GM19035 (cell line): Measurements from ENCODE around the gene PRKCE.

Source experiments
- ATAC-seq: cut with Tn5 transposase; IDR thresholded peaks from one replicate; pipeline ENCODE4 v1.9.1; 2021; ENCODE audit not compliant: unreplicated experiment

The PRKCE gene

DNA sequence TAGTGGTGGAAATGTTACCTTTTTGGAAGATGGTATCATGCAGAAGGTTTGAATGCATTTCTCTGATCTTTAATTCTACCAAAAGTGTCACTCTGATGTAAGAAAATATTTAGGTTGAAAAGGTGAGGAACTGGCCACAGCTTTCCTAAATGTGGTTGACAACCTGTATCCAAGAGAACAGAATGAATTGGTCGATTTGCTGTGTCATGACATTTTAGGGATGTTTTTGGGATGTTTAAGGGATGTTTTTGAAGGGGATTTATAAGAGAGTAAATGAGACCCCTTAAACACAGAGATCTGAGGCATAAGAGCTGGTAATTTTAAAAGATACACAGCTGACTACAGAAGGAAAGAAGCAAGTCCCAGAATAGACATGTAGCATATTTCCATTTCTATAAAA, 375.0 kb downstream of the PRKCE start:
- no peak for ATAC-seq

DNA sequence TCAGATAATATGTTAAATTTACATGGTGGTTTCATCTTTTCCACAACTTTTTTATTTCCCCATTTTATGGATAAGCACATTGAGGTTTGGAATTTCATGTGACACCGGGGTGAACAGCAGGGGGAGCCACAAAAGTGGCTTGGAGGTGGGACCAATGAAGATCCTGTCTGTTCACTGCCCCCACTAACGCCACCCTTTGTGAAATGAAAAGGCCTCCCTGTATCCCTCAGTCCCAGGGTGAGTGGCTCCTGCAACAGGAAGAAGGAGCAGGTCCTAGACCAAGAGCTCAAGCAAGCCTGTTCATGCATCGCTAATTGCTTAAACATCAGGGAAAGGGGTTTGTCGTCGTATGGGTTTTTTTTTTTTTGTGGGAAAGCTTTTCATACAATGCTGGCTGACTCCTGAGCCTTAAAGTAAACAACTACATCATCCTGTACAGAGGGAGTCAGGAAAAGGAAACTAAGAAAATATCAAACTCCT, 377.9 kb downstream of the PRKCE start:
- ATAC-seq = no peak

DNA sequence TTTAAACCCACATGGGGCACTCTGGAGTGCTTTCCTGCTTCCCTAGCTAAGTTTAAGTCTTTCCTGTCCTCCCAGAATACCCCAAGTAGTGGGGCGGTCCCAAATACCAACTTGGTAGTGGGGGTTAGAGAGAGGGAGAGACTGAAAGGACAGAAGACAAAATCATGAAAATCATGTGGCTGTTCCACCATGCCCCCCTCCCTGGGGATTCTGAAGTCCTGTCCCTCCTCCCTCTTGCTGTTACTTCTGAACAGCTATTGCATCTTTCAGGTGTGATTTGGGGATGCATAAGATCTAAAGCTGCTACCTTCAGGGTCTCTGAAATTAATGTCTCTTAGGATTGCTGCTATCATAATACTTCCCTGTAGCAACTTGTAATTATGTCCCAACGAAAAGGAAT, 378.9 kb downstream of the PRKCE start:
- ATAC-seq = no peak

DNA sequence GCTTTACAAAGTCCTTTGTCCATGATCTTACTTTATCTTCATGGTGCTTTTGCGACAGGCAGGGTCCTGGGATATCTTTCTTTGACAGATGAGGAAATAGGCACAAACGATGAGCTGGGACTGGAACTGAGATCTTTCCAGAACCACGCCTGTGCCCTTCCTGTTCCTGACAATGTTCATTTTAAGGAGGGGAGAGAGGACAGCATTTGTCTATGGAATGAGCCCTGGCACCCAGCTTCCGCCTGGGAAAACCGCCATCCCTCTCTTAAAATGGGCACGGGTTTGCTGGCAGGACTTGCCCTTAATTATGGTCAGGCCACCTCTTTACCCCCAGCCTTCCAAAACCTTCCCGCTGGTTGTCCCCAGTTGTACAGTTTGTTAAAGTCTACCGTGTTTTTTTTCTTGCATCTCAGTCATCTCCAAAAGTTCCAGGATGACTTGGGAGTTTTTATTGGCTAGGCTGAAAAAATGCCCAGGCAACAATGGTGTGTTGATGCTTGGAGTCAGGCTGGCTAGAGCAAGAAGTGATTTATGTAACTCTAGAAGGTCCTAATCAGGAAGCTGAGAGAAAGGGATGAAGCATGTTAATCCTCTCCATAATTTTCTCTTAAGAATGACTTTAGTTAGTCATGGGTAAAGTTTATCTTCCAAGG, 380.8 kb downstream of the PRKCE start:
- ATAC-seq = no peak

- ATAC-seq = no peak
These were observed 381.5 kb downstream of the PRKCE start for GRCh38 chr2:46032996-46033395.

GRCh38 chr2:46034535-46034934, 383.1 kb downstream of the PRKCE start:
- no peak for ATAC-seq

DNA sequence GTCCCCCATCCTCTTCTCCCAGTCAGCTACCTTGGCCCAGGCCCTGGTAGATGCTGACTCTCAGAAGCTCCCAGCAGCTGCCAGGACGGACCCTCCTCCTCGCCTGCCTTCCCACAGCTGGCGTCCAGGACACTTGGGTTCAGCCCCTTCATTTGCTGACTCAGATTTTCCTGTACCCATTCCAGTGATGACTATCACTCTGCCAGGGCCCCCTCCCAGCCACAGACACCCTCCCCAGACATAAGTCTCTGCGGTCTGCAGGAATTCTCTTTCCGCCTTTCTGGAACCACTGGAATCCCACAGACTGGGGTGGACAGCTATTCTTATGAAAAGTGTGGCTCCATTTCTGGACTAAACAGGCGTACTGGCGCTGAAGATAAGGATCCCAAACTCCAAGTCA, 385.5 kb downstream of the PRKCE start:
- ATAC-seq = no peak

- no peak for ATAC-seq
These were observed 388.2 kb downstream of the PRKCE start for GRCh38 chr2:46039543-46040303.

DNA sequence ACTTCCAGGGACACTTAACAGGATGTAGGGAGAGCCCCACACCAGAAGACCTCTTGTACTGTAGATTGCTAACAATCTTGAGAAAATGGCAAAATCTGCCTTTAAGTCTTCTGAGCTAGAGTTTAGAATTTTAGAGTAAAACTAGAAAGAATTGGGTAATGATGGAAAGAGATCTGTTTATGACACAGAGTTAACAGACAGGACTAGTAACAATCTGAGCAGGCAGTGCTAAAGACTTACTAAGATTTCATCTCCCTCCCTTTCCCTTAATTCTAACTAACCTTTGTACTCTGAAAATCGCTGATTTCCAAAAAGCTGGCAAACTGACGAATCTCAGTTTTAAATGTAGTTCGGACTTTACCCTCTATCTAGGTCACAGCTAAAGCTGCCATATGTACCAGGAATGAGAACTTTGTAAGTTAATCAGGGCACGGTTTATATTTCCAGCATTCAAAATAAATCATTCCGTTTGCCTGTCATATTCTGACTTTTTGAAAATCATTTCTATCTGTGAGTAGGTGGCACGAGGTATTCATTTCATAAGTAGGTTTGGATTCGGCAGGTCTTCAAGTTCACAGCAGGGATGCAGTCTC, 389.2 kb downstream of the PRKCE start:
- no peak for ATAC-seq

GRCh38 chr2:46041434-46041833, 390.0 kb downstream of the PRKCE start:
- ATAC-seq = no peak

DNA sequence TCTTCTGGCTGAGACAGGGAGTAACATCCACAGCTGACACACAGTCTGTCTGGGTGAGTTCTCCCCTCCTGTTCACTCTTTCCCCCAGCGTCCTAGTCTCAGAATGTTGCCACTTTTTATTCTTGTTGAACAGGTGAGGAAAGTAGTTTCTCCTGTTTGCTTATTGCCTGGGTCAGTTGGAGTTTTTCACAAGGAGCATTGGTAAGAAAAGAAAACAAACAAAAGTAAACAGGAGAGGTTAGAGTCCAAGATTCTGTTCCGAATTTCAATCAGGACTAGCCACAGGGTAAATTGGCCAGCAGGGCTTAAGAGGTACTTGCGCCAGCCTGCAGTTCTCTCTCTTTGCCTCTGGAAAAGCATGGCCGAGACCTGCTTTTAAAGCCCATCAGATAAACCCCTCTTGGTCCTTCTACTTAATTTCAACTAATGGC, 390.7 kb downstream of the PRKCE start:
- ATAC-seq = no peak

- no peak for ATAC-seq
These were observed 391.2 kb downstream of the PRKCE start for GRCh38 chr2:46042711-46043110.

DNA sequence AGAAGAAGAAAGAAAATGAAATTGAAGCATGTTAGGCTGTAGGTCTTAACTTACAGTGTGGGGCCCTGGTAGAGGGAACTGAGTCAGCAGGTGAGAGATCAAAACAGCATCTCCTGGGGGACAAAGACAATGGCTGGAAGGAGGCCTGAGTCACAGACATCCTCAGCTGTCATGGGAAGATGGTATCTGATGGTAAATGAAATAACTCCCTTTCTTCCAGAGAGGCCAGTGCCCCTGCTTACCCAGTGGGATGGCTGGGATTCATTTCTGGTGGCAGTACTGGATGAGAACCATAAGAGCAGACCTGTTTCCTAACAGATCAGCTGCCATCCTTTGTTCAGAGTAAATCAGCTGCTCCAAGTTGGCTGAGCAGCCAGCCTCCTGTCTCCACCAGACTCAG, 394.4 kb downstream of the PRKCE start:
- no peak for ATAC-seq

- ATAC-seq = no peak
These were observed 395.8 kb downstream of the PRKCE start for GRCh38 chr2:46047290-46047689.

GRCh38 chr2:46048693-46049092, 397.2 kb downstream of the PRKCE start:
- no peak for ATAC-seq

- ATAC-seq = no peak
These were observed 398.6 kb downstream of the PRKCE start for GRCh38 chr2:46050027-46050426.

GRCh38 chr2:46050489-46050888, 399.0 kb downstream of the PRKCE start:
- no peak for ATAC-seq

- ATAC-seq = no peak
These were observed 399.6 kb downstream of the PRKCE start for GRCh38 chr2:46051085-46051484.

DNA sequence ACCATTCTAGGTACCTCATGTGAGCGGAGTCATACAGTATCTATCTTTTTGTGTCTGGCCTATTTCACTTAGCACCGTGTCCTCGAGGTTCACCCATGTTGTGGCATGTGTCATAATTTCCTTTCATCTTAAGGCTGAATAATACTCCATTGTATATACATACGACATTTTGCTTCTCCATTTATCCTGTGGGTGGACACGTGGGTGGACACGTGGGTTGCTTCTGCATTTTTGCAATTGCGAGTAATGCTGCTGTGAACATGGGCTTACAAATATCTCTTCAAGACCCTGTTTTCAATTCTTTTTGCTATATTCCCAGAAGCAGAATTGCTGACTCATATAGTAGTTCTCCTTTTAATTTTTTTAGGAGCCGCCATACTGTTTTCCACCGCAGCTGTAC, 402.1 kb downstream of the PRKCE start:
- no peak for ATAC-seq

GRCh38 chr2:46056541-46056940, 405.1 kb downstream of the PRKCE start:
- ATAC-seq = no peak

DNA sequence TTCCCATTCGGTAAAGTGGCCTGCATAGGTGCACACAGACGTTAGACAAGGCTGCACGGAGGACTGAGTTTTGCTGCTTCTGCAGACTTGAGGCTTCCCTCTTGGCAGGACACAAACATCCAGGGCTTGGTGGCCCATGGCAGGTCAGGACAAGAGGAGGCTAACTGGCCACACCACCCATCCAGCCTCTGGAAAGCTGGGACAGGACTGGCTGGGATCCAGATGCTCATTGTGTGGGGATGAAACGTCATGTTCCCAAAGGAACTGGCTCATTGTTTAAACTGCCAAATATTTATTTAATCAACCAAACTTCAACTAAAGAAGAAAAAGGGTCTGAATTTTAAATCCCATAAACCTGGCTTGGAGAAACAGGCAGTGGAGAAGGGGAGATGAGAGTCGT, 406.7 kb downstream of the PRKCE start:
- ATAC-seq = no peak
